ENCODE results near the gene MAPKBP1.

Gene MAPKBP1

GRCh38 chr15:41860049-41860828, 86.0 kb downstream of the MAPKBP1 start:
- DNase-seq (ENCODE audit: extremely low spot score, insufficient read length, low read depth) (no peak), FAIRE-seq (no peak)

- FAIRE-seq = no peak
- no peak for DNase-seq (ENCODE audit: extremely low spot score, insufficient read length, low read depth)
Measured at GRCh38 chr15:41861736-41862356, 87.6 kb downstream of the MAPKBP1 start.

DNA sequence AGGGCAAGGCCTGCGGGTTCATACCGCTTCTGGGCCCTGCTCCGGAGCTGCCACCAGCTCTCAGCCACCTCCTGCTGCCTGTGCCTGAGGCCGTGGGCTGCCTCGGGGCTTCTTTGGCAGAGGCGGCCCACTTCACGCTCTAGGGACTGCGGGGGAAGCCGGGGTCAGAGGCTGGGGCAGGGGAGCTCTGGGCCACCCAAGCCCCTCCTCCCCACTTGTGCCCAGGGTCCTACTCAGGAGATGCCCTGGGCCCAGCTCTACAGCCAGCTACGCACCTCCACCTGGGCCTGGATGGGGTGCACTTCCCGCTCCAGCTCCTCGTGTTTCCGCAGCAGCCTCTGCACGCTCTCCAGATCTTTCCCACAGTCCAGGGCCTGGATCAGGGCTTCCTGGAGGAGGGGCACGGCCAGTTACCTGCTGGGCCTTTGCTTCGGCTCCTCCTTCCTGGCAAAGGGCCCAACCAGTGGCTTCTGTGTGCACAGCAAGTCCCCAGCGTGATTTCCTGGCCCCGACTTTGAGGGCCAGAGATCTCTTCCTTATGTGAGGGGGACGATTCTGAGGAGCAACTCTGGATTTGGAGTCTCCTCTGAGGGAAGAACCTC, 88.3 kb downstream of the MAPKBP1 start:
- no peak for FAIRE-seq
- no peak for DNase-seq (ENCODE audit: extremely low spot score, insufficient read length, low read depth)

DNA sequence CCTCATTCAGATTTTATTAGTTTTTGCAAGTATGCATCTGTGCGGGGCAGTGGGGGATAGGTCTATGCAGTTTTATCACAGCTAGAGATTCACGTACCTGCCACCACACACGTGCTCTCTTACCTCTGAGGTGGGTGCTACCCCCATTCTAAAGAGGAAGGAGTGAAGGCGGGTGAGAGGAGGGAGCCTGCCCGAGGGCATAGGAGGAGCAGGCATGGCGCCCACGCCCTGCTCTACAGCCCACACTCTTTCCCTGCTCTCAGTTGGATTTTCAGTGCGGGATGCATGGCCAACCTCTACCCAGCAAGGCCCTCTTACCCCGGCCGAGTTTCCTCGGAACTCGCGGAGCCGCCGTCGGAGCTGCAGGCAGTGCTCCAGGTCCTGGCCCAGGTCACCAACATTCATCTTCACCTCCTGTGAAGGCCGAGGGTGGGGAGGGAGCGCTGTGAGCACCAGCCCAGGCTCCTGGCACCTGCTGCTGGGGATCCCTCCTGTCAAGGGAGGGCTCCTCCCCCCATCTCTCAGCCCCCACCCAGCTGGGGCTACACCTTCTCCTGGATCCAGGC, 91.3 kb downstream of the MAPKBP1 start:
- FAIRE-seq = no peak

GRCh38 chr15:41866263-41866703, 92.0 kb downstream of the MAPKBP1 start:
- no peak for FAIRE-seq

More for the DNA sequence above, 91.3 kb downstream of the MAPKBP1 start:
- DNase-seq (ENCODE audit: extremely low spot score, insufficient read length, low read depth) = no peak

GRCh38 chr15:41866872-41867579, 92.7 kb downstream of the MAPKBP1 start:
- FAIRE-seq (no peak), DNase-seq (ENCODE audit: extremely low spot score, insufficient read length, low read depth) (no peak)

More at GRCh38 chr15:41866263-41866703, 92.0 kb downstream of the MAPKBP1 start:
- no peak for DNase-seq (ENCODE audit: extremely low spot score, insufficient read length, low read depth)

DNA sequence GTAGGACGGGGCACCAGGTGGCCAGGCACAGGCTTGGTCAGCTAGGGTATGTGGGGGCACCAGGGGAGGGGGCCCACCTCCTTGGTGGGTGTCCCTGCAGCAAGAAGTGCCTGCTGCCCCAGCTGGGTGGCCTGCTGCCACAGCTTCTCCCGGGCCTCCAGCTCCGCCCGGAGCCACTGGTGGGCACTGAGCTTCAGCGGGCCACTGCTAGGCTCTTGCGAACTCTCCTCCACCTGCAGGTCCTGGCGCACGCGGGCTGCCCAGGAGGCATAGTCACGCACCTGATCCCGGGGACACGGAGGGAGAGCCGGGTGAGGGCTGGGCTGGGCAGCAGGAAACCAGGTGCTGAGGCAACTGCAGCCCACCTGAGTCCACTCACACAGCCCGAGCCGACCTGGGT, 94.0 kb downstream of the MAPKBP1 start:
- FAIRE-seq (no peak), DNase-seq (ENCODE audit: extremely low spot score, insufficient read length, low read depth) (no peak)

DNA sequence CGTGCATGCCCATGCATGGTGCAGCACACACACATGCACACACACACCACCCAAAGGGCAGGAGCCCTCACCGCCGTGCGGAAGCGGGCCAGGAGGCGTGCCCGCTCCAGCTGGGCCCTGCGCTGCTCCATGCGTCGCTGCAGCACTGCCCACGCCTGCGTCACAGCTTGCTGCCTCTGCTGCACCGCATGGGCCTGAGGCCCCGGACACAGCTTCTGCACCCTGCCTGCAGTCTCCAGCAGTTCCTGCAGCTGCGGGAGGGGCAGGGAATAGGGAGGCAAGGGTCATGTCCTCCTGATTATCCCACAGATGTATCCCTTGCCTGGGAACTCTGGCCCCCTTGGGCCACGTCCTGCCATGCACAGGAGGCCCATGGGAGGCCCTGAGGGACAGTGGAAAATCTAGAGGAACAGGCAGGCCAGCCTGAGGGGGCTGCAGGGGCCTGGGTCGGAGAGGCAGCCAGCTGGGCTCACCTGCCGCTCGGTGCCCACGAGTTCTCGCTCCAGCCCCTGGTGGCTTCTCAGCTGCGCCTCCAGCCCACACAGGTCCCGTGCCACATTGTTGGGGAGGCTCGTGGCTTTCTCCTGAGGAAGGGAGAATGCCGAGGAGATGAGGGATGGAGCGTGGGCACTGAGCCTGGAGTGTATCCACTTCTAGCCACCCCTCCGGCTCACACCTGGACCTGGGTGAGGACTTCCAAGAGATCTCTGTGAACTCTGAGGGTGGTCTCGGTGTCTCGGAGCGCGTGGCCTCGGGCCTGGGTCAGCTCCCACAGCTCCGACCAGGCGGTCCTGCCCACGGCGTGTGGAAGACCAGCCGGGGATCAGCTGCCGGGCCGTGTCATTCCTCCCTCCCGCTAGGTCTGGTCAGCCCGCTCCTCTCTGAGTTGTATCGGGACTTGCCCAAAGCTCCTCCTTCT, 95.7 kb downstream of the MAPKBP1 start:
- FAIRE-seq = no peak
- DNase-seq (ENCODE audit: extremely low spot score, insufficient read length, low read depth) = no peak

DNA sequence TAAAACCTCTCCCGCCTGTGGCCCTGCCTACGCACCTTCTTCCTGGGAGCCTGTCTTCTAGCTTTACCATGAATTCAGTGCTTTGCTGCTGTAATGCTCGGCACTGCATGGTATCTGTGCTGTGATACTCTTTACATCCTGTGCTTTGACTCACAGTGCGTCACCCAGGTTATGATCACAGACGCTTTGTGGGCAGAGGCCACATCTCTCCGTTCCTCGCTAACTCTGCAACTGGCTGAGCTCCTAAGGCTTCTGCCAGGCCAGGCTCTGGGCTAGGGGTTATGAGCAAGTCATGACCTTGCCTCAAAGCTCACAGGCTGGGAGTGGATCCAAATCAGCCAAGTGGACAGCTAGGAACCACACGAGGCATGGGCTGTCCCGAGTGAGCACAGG, 96.4 kb downstream of the MAPKBP1 start:
- DNase-seq (ENCODE audit: extremely low spot score, insufficient read length, low read depth) = no peak

GRCh38 chr15:41871175-41871905, 97.1 kb downstream of the MAPKBP1 start:
- FAIRE-seq (no peak), DNase-seq (ENCODE audit: extremely low spot score, insufficient read length, low read depth) (no peak)

More for the DNA sequence above, 96.4 kb downstream of the MAPKBP1 start:
- FAIRE-seq = no peak

DNA sequence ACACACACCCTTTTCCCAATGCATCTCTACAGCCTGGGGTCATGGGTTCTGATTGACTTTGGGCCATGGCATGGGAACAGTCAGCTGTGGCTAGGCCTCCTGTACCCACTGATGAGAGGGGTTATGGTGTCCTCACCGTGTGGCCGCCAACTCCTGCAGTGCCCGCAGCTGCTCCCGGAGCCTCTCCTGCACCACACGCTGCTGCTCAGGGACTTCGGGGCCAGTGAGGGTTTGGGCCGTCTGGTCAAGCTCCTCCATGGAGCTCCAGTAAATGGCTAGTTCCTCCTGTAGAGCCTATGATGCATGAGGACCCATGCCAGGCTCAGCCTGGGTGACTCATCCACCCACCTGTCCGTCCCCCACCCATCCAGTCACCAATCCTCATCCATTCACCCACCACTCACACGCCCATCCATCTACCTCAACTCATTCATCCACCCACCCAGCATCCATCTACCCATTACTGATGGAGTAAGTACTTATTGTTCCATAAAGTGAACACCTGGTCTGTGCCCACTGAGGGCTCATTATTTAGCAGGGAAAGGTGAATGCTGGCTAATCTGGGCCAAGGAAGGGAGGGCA, 98.0 kb downstream of the MAPKBP1 start:
- FAIRE-seq = no peak
- no peak for DNase-seq (ENCODE audit: extremely low spot score, insufficient read length, low read depth)

- DNase-seq (ENCODE audit: extremely low spot score, insufficient read length, low read depth) (no peak), FAIRE-seq (no peak)
Measured at GRCh38 chr15:41873711-41874110, 99.4 kb downstream of the MAPKBP1 start.

GRCh38 chr15:41874736-41875135, 100.5 kb downstream of the MAPKBP1 start:
- DNase-seq (ENCODE audit: extremely low spot score, insufficient read length, low read depth) (no peak), FAIRE-seq (no peak)

DNA sequence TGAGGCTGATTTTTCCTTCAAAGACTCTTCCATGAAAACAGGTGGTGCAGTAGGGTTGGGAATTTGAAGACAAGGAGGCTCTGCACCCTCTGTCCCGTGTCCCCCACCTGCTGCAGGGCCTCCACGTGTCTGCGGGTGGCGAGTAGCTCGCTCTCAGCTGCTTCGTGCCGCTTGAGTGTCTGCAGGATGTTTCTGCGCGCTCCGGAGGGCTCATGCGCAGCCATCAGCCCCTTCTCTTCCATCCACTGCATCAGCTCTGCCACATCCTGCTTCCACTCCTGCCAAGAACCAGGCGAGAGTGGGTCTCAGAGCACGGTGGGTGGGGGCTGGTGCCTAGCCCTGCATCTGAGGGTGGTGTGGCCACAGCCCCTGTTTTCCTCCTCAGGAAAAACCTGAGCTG, 101.7 kb downstream of the MAPKBP1 start:
- FAIRE-seq = no peak
- no peak for DNase-seq (ENCODE audit: extremely low spot score, insufficient read length, low read depth)

DNA sequence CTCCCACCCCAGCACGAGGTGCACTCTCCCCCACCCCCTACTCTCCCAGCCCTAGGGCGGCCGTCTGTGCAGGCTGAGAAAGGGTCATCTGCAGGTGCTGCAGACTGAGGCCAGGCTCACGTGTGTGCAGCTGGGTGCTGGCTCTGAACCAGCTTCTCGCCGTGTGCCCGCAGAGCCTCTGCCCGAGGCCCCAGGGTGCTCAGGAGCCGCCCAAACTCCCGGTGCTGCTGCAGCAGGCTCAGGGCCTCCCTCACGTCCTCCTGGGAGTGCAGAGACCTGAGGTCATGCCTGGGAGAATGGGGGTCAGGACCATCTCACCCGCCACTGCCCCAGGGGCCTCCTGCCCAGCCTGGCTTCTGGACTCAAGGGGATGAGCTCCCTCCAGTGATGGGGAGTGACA, 102.4 kb downstream of the MAPKBP1 start:
- FAIRE-seq (no peak), DNase-seq (ENCODE audit: extremely low spot score, insufficient read length, low read depth) (no peak)
